ENCODE data around the gene DUSP14.

DUSP14 gene

DNA sequence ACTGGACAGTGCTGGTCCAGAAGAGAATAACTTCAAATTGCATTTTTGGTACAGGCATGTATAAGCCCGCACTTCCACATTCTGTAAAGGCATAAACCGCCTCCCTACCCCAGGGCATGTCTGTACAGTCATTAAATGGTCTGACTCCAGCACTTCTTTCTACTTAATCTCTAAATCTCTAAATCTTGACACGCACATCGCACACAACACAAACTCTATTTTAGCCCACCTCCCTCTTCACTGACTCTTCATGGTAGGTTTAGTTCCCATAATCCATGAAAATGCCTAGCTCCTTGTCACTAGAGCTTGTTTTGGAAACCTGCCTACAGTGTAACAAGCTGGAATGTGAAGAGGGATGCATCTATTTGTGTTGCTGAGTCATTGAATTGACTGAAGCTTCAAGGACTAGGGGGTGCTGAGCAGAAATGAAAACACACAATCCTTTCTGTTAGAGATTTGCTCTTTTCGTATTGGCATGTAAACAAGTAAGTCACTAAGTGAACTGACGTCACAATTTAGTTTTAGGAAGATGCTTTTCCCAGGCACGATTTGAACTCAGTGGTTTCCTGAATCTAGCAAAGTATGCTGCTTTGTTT lies 1.6 kb upstream of the DUSP14 start:
- peaks cover 48% of the 10 kb centered on the region for H3K4me1 ChIP-seq (ENCODE audit: control insufficient read depth, insufficient read depth, low read length)

GRCh38 chr17:37488607-37489196 lies 989 bp upstream of the DUSP14 start:
- H3K27me3 ChIP-seq (ENCODE audit: control insufficient read depth, insufficient read depth, low read length): no peaks in the 10 kb centered on the region
- peaks cover 46% of the 10 kb centered on the region for H3K4me1 ChIP-seq (ENCODE audit: control insufficient read depth, insufficient read depth, low read length)
- H3K4me3 ChIP-seq (ENCODE audit: low read length): peak overlapping the region; percentile 89
- no peaks in the 10 kb centered on the region for H3K9me3 ChIP-seq (replicated peaks; ENCODE audit: low read length)
- H3K9ac ChIP-seq (ENCODE audit: low read depth, low read length): peak overlapping the region; percentile 99
- no peaks in the 10 kb centered on the region for H3K36me3 ChIP-seq (ENCODE audit: insufficient read depth, low read length)
- H3K4me2 ChIP-seq (ENCODE audit: low read length): peak overlapping the region; percentile 100

More for the DNA sequence above, 1.6 kb upstream of the DUSP14 start:
- no peaks in the 10 kb centered on the region for H3K27me3 ChIP-seq (ENCODE audit: control insufficient read depth, insufficient read depth, low read length)
- H3K9ac ChIP-seq (ENCODE audit: low read depth, low read length): peak overlapping the region; percentile 99
- H3K4me2 ChIP-seq (ENCODE audit: low read length): peak overlapping the region; percentile 100
- H3K9me3 ChIP-seq (replicated peaks; ENCODE audit: low read length): no peaks in the 10 kb centered on the region
- peak overlapping the region; percentile 89 for H3K4me3 ChIP-seq (ENCODE audit: low read length)
- H3K36me3 ChIP-seq (ENCODE audit: insufficient read depth, low read length): no peaks in the 10 kb centered on the region

DNA sequence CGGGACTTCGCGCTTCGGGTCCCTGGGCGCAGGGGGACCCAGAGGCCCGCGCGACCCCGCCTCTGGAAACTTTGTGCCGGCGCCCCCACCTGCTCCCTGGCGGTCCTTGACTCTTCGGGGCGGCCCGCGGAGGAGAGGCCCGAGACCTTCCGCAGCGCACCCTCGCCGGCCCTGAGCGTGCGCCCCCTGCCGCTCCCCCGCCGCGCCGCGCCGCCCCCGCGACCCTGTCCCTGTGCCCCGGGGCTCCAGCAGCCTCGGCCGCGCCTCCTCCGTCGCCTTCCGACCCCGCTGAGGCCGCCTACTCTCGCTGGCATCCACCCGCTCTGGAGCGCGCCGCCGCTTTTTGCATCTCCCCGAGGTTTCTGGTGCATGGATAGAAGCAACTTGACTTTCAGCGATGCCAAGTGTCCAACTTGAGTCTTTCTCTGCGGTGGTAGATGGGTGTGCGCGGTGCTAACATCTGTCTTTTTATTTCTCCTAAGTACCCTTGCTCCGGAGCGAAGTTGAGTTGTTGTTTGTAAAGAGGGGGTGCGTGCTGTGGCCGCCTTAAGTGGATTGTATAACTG lies 414 bp downstream of the DUSP14 start:
- Histone ChIP-seq H3K9me3 (replicated peaks; ENCODE audit: low read length) (no peaks in the 10 kb centered on the region), H3K36me3 (ENCODE audit: insufficient read depth, low read length) (peaks cover 1% of the 10 kb centered on the region), H3K4me3 (ENCODE audit: low read length) (peak overlapping the region; percentile 89), H3K9ac (ENCODE audit: low read depth, low read length) (peak overlapping the region; percentile 99), H3K4me1 (ENCODE audit: control insufficient read depth, insufficient read depth, low read length) (peaks cover 55% of the 10 kb centered on the region), H3K27me3 (ENCODE audit: control insufficient read depth, insufficient read depth, low read length) (no peaks in the 10 kb centered on the region), H3K4me2 (ENCODE audit: low read length) (peak overlapping the region; percentile 92)

DNA sequence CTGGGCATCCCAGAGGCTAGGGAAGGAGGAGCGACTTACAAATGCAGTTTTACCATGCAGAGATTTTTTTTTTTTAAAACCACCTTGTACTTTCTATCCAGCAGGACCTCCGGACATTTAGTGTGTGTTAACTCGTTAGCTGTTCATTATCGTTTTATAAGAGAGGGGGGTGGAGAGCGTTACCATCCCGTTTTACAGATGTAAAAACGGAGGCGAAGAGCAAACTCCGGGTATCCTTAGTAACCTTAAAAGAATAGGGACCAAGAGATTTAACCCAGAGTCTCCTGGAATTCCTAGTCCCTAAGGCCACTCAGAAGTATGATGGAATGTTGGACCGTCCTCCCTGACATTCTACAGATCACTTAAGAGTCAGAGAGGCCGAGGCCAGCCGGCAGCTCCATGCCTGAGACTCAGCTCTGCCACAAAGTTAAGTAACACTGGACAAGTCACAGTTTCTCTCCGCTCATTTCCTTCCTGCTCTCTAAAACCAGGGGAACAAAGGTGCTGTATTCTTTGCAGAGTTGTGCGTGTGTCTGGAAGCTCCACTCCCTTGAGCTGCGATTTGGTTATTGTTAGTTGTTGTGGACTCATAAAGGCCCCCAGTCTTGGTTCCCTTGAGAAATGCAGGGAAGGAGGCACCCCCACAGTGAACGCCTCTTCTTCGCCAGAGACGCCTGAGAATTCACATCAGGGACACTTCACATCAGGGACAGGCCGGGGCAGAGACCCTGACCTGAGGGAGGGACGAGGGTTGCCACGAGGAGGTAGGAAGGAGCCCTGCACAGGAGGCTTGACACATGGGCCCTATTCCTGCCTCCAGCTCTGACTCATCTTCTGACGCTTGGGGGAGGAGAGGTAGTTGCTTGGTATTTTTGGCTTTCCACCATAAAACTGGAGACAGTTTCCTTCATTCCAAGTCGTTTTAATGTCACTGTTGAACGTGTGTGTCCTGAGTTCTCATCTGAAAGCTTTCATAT lies 1.2 kb downstream of the DUSP14 start:
- peaks cover 58% of the 10 kb centered on the region for H3K4me1 ChIP-seq (ENCODE audit: control insufficient read depth, insufficient read depth, low read length)
- H3K36me3 ChIP-seq (ENCODE audit: insufficient read depth, low read length): peaks cover 4% of the 10 kb centered on the region
- peak overlapping the region; percentile 92 for H3K4me2 ChIP-seq (ENCODE audit: low read length)
- H3K9me3 ChIP-seq (replicated peaks; ENCODE audit: low read length): no peaks in the 10 kb centered on the region
- H3K27me3 ChIP-seq (ENCODE audit: control insufficient read depth, insufficient read depth, low read length): no peaks in the 10 kb centered on the region
- H3K4me3 ChIP-seq (ENCODE audit: low read length): peak overlapping the region; percentile 89
- H3K9ac ChIP-seq (ENCODE audit: low read depth, low read length): peak overlapping the region; percentile 99

DNA sequence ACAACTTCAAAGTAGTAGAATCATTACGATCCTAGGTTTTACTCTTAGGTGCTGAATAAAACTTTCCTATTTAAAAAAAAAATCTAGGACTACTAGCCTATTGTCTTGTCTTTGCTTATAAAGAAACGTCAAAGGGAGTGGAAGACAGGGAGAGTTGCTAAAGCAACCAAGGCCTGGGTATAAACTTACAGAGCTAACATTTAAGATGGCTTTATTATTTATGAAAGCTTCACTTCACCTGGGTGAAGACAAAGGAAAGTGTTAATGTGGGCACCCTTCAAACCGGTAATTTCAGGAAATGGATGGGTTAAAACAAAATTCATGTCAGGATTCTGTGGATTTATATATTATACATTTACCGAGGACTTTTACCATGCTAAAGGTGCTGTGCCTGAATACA lies 2.5 kb downstream of the DUSP14 start:
- Histone ChIP-seq H3K4me3 (ENCODE audit: low read length) (peak overlapping the region; percentile 89), H3K27me3 (ENCODE audit: control insufficient read depth, insufficient read depth, low read length) (no peaks in the 10 kb centered on the region), H3K4me2 (ENCODE audit: low read length) (peak overlapping the region; percentile 92), H3K4me1 (ENCODE audit: control insufficient read depth, insufficient read depth, low read length) (peaks cover 58% of the 10 kb centered on the region), H3K9ac (ENCODE audit: low read depth, low read length) (peak overlapping the region; percentile 99), H3K9me3 (replicated peaks; ENCODE audit: low read length) (no peaks in the 10 kb centered on the region), H3K36me3 (ENCODE audit: insufficient read depth, low read length) (peaks cover 4% of the 10 kb centered on the region)

DNA sequence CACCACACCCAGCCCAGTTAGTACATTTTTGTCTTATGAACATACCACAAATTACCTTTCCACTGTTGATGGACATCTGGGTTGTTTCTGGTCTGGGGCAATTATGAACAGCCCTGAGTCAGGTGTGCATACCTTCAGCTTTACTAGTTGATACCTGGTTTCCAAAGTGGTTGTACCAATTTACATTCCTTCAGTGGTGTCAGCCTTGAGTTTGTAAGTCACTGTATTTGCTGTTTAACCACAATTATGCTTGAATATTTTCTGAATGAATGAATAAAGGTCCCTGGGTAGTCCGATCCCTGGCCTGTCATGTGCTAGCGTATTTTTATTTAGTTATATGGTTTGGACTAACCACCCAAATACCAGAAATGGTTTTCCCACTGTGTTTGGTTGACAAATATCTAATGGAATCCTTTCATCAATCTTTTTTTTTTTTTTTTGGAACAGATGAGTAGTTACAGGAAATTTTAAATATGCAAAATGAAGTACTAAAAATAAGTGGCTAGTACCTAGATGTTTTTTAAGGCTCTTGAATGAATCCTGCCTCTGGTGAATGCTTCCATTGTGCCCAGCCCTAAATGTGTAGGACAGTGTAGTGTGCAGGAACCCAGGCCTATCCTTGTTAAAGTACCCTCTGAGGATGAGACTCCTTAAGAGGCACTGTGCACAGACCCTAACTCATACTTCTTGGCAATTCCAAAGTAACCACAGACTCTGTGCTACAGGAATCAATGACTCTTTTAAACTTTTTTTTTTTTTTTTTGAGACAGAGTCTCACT lies 3.7 kb downstream of the DUSP14 start:
- peak overlapping the region; percentile 43 for H3K9ac ChIP-seq (ENCODE audit: low read depth, low read length)
- H3K4me3 ChIP-seq (ENCODE audit: low read length): peak overlapping the region; percentile 36
- H3K4me1 ChIP-seq (ENCODE audit: control insufficient read depth, insufficient read depth, low read length): peaks cover 51% of the 10 kb centered on the region
- no peaks in the 10 kb centered on the region for H3K27me3 ChIP-seq (ENCODE audit: control insufficient read depth, insufficient read depth, low read length)
- peaks cover 4% of the 10 kb centered on the region for H3K36me3 ChIP-seq (ENCODE audit: insufficient read depth, low read length)
- peak overlapping the region; percentile 42 for H3K4me2 ChIP-seq (ENCODE audit: low read length)
- no peaks in the 10 kb centered on the region for H3K9me3 ChIP-seq (replicated peaks; ENCODE audit: low read length)

DNA sequence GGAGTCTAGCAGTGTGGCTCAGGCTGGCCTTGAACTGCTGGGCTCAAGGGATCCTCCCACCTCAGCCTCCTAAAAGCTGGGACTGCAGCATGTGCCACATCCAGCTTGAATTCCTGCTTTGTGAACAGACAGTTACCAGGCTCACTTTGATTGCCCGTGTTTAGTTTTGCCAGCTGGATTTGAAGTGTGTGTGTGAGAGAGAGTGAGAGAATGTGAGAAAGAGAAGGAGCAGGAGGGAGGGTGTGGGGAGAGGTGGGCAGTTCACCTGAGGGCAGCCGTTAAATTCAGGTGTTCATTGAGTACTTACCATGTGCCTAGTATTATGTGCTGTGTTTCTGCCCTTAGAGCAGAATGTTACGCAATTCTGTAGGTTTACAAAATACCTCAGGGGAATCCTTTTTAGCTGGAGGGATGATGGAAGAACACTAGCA lies 4.7 kb downstream of the DUSP14 start:
- Histone ChIP-seq H3K4me1 (ENCODE audit: control insufficient read depth, insufficient read depth, low read length) (peaks cover 44% of the 10 kb centered on the region), H3K36me3 (ENCODE audit: insufficient read depth, low read length) (peaks cover 4% of the 10 kb centered on the region), H3K4me3 (ENCODE audit: low read length) (no peak overlapping the region), H3K4me2 (ENCODE audit: low read length) (no peak overlapping the region), H3K9ac (ENCODE audit: low read depth, low read length) (peak overlapping the region; percentile 28), H3K9me3 (replicated peaks; ENCODE audit: low read length) (no peaks in the 10 kb centered on the region), H3K27me3 (ENCODE audit: control insufficient read depth, insufficient read depth, low read length) (no peaks in the 10 kb centered on the region)

- Histone ChIP-seq H3K4me2 (ENCODE audit: low read length) (no peak overlapping the region), H3K36me3 (ENCODE audit: insufficient read depth, low read length) (peaks cover 7% of the 10 kb centered on the region), H3K4me3 (ENCODE audit: low read length) (no peak overlapping the region), H3K4me1 (ENCODE audit: control insufficient read depth, insufficient read depth, low read length) (peaks cover 44% of the 10 kb centered on the region), H3K9me3 (replicated peaks; ENCODE audit: low read length) (no peaks in the 10 kb centered on the region), H3K9ac (ENCODE audit: low read depth, low read length) (no peak overlapping the region), H3K27me3 (ENCODE audit: control insufficient read depth, insufficient read depth, low read length) (no peaks in the 10 kb centered on the region)
Observed at GRCh38 chr17:37494971-37495370, 5.3 kb downstream of the DUSP14 start.

DNA sequence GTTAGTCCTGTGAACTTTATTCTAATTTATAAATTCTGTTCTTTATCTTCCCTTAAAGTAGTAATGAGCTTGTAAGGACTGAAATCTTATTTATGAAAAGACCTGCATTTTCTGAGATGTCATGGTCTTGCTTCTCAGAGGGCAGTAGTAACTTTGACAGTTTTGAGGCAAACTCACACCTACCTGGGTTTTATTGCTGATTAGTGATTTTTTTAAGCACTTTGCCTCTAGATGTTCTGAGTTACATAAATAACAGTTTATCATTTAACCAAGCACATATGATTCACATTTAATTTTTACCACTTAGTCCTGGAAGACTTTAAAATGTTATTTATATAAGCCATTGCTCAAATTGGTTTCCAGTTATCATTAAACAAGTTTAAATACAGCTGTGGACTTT lies 10.7 kb downstream of the DUSP14 start:
- Histone ChIP-seq H3K9ac (ENCODE audit: low read depth, low read length) (no peak overlapping the region), H3K27me3 (ENCODE audit: control insufficient read depth, insufficient read depth, low read length) (no peaks in the 10 kb centered on the region), H3K4me1 (ENCODE audit: control insufficient read depth, insufficient read depth, low read length) (peaks cover under 1% of the 10 kb centered on the region), H3K4me2 (ENCODE audit: low read length) (no peak overlapping the region), H3K36me3 (ENCODE audit: insufficient read depth, low read length) (peaks cover 4% of the 10 kb centered on the region), H3K4me3 (ENCODE audit: low read length) (no peak overlapping the region), H3K9me3 (replicated peaks; ENCODE audit: low read length) (no peaks in the 10 kb centered on the region)

DNA sequence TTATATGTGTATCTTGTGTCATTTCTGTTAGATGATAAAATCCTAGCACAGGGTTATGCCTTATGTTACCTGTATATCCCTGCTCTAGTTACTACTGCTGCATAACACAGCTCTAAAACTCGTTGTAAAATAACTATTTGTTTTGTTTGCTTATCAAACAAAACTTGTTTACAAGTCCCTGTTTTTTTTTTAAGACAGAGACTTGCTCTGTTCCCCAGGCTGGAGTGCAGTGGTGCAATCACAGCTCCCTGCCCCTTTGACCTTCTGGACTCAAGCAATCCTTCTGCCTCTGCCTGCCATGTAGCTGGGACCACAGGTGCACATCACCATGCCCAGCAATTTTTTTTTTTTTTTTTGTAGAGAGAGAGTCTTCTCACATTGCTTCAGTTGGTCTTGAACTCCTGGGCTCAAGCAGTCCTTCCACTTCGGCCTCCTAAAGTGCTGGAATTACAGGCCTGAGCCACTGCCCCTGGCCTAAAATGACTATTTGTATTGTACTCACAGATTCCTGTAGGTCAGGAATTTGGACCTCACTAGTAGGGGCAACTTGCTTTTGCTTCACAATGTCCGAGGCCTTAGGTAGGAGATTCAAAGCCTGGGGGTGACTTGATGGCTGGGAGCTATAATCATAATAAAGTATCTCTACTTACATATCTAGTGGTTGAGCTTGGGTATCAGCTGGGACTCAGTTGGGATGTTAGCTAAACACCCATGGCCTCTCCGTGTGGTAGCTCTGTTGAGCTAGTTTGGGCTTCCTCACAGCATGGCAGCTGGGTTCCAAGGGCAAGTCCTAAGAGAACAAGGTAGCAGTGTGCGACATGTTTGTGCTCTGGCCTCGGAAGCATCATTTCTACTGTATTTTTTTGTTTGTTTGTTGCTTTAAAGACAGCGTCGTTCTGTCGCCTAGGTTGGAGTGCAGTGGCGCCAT lies 12.6 kb downstream of the DUSP14 start:
- H3K4me3 ChIP-seq (ENCODE audit: low read length): no peak overlapping the region
- no peaks in the 10 kb centered on the region for H3K4me1 ChIP-seq (ENCODE audit: control insufficient read depth, insufficient read depth, low read length)
- H3K27me3 ChIP-seq (ENCODE audit: control insufficient read depth, insufficient read depth, low read length): no peaks in the 10 kb centered on the region
- H3K9me3 ChIP-seq (replicated peaks; ENCODE audit: low read length): no peaks in the 10 kb centered on the region
- peaks cover 4% of the 10 kb centered on the region for H3K36me3 ChIP-seq (ENCODE audit: insufficient read depth, low read length)
- H3K4me2 ChIP-seq (ENCODE audit: low read length): no peak overlapping the region
- H3K9ac ChIP-seq (ENCODE audit: low read depth, low read length): no peak overlapping the region
